GM12878 (cell line): ENCODE measurements around the gene NFKBIZ. TPM values are rescaled to one million over a fixed set of nuclear protein-coding genes. Genes with fewer than 3 reads are reported as not detected.
A peak's percentile ranks its signal among the peaks of the same experiment; 100 is the strongest.

ENCODE experiments used
- BCL11A ChIP-seq: IDR thresholded peaks from 2 replicates; pipeline ENCODE4 v1.6.1; 2011; ENCODE audit warnings: low read depth, low read length
- CBFB ChIP-seq: IDR thresholded peaks from 2 replicates; pipeline ENCODE4 v1.6.1; 2016; ENCODE audit warnings: antibody characterized with exemption, low read depth
- DPF2 ChIP-seq: fragments of 450-650 bp; IDR thresholded peaks from 2 replicates; pipeline ENCODE4 v1.6.1; 2017; ENCODE audit warnings: mild to moderate bottlenecking
- EZH2 ChIP-seq: IDR thresholded peaks from 2 replicates; pipeline ENCODE4 v1.6.1; 2012; ENCODE audit warnings: low read depth, mild to moderate bottlenecking, control low read depth, inconsistent platforms, low read length, borderline replicate concordance; ENCODE audit not compliant: control insufficient read depth
- FOXM1 ChIP-seq: IDR thresholded peaks from 2 replicates; pipeline ENCODE4 v1.6.1; 2012; ENCODE audit warnings: low read depth, mild to moderate bottlenecking, inconsistent platforms, low read length, moderate library complexity
- GABPA ChIP-seq: IDR thresholded peaks from 2 replicates; pipeline ENCODE4 v1.6.1; 2014; ENCODE audit warnings: antibody characterized with exemption, low read depth, mild to moderate bottlenecking, inconsistent platforms
- HCFC1 ChIP-seq: fragments of 150-350 bp; IDR thresholded peaks from 2 replicates; pipeline ENCODE4 v1.6.1; 2014; ENCODE audit warnings: low read length
- HSF1 ChIP-seq: fragments of 150-350 bp; IDR thresholded peaks from 2 replicates; pipeline ENCODE4 v1.6.1; 2014; ENCODE audit warnings: mild to moderate bottlenecking, low read depth, low read length
- KAT2A ChIP-seq: conservative IDR thresholded peaks from 2 replicates; pipeline ENCODE4 v1.6.1; 2011; ENCODE audit warnings: low read depth, low read length; ENCODE audit not compliant: control insufficient read depth
- LARP7 ChIP-seq: fragments of 450-650 bp; IDR thresholded peaks from 2 replicates; pipeline ENCODE4 v1.6.1; 2017; ENCODE audit warnings: mild to moderate bottlenecking
- MEF2B ChIP-seq: fragments of 450-650 bp; IDR thresholded peaks from 2 replicates; pipeline ENCODE4 v1.6.1; 2018; ENCODE audit warnings: mild to moderate bottlenecking, moderate library complexity; ENCODE audit not compliant: partially characterized antibody, poor library complexity, severe bottlenecking
- NFYA ChIP-seq: IDR thresholded peaks from 2 replicates; pipeline ENCODE4 v1.6.1; 2011; ENCODE audit warnings: low read depth, mild to moderate bottlenecking, low read length, improper control_type of control experiment, borderline replicate concordance
- SKIL ChIP-seq: fragments of 450-650 bp; IDR thresholded peaks from 2 replicates; pipeline ENCODE4 v1.6.1; 2017; ENCODE audit warnings: mild to moderate bottlenecking, low read depth, inconsistent platforms; ENCODE audit not compliant: poor library complexity, severe bottlenecking
- SMAD5 ChIP-seq: IDR thresholded peaks from 2 replicates; pipeline ENCODE4 v1.6.1; 2016; ENCODE audit warnings: antibody characterized with exemption, low read depth
- SREBF2 ChIP-seq: IDR thresholded peaks from 2 replicates; pipeline ENCODE4 v1.6.1; 2012; ENCODE audit warnings: mild to moderate bottlenecking, low read length
- STAT1 ChIP-seq: fragments of 450-650 bp; conservative IDR thresholded peaks from 2 replicates; pipeline ENCODE4 v1.6.1; 2014; ENCODE audit warnings: antibody characterized with exemption, mild to moderate bottlenecking
- SUPT20H ChIP-seq: IDR thresholded peaks from 2 replicates; pipeline ENCODE4 v1.6.1; 2011; ENCODE audit warnings: low read depth, mild to moderate bottlenecking, low read length, moderate library complexity, borderline replicate concordance; ENCODE audit not compliant: control insufficient read depth
- ZBED1 ChIP-seq: IDR thresholded peaks from 2 replicates; pipeline ENCODE4 v1.6.1; 2016; ENCODE audit warnings: borderline replicate concordance
- ZBTB33 ChIP-seq: fragments of 450-650 bp; IDR thresholded peaks from 2 replicates; pipeline ENCODE4 v1.6.1; 2017; ENCODE audit warnings: mild to moderate bottlenecking
- ZBTB40 ChIP-seq: fragments of 450-650 bp; IDR thresholded peaks from 2 replicates; pipeline ENCODE4 v1.6.1; 2016; ENCODE audit warnings: mild to moderate bottlenecking, moderate library complexity, borderline replicate concordance
- polyA plus RNA-seq, 11 experiments: library from polyadenylated mRNA; depleted of rRNA in 4 of 11; unstranded in 6 of 11; stranded (reverse) in 5 of 11; fragments of >200 nt; fragmentation: Nextera tagmentation in 4 of 11; fragmentation: Illumina TruSeq in 1 of 11; extraction: Ambion mirVana in 4 of 11; extraction: Trizol in 1 of 11; gene quantifications; 1 replicate in 1 of 11; 2 replicates in 10 of 11; pipeline versions ENCODE4 v1.2.1 to v1.2.3, GENCODE V29; 2011 to 2016; ENCODE audit warnings: inconsistent platforms in 2 of 11, missing spikeins in 2 of 11, low read depth in 1 of 11
- total RNA-seq, 4 experiments: library from RNA; depleted of rRNA in 3 of 4; stranded (reverse); fragments of >200 nt in 3 of 4; fragmentation: Illumina TruSeq in 1 of 4; extraction: Trizol in 1 of 4; gene quantifications; 2 replicates each; pipeline versions ENCODE4 v1.2.1 to v1.2.3, GENCODE V29; 2013 to 2021

The NFKBIZ gene
- total and polyA plus RNA-seq, 10 of the 15 experiments (the other 5 are each of a cell fraction or from before 2014, with no cell fraction given), result 6.3 to 53.8 (median 17.3) TPM

- peak; percentile 70; the same call in 1 of the 2 replicates for TF ChIP-seq HSF1
- TF ChIP-seq NFYA, result no peak
- TF ChIP-seq SUPT20H, result no peak
- no peak for TF ChIP-seq KAT2A
- TF ChIP-seq ZBTB40, result no peak
- peak; percentile 86 for TF ChIP-seq DPF2
- peak; percentile 82 for TF ChIP-seq SMAD5
- peak; percentile 92 for TF ChIP-seq FOXM1
- no peak for TF ChIP-seq ZBTB33
- no peak for TF ChIP-seq EZH2
- peak; percentile 63 for TF ChIP-seq MEF2B
- peak; percentile 59 for TF ChIP-seq BCL11A
- 0 out of 2 replicates have a peak, but pooled peaks have one; percentile 43 for TF ChIP-seq LARP7
- TF ChIP-seq SKIL, result peak; percentile 83
- TF ChIP-seq HCFC1, result no peak
- 0 out of 2 replicates have a peak, but pooled peaks have one; percentile 53 for TF ChIP-seq STAT1
- peak; percentile 92 for TF ChIP-seq ZBED1
- no peak for TF ChIP-seq SREBF2
- no peak for TF ChIP-seq GABPA
- peak; percentile 76; the same call in 1 of the 2 replicates for TF ChIP-seq CBFB
These were observed 21.8 kb upstream of the NFKBIZ start (continued) for GRCh38 chr3:101827211-101828174.
